HL-60/S4 treated with retinoic acid at 250 ng/mL for 4 days and 3 days (cell line): ENCODE data around the gene TNS3.
"Not testable (repeated sequence)": the region's sequence is repeated elsewhere in the genome, so short reads cannot be mapped to it uniquely, and the experiment has no call there.

Experiments used
- in situ Hi-C: fragments of 300-500 bp; cut with MboI; formaldehyde crosslinking; loops from 2 replicates; pipeline ENCODE4 v1.7.0; 2022; ENCODE audit warnings: low sequenced_read_pairs

Gene TNS3

DNA sequence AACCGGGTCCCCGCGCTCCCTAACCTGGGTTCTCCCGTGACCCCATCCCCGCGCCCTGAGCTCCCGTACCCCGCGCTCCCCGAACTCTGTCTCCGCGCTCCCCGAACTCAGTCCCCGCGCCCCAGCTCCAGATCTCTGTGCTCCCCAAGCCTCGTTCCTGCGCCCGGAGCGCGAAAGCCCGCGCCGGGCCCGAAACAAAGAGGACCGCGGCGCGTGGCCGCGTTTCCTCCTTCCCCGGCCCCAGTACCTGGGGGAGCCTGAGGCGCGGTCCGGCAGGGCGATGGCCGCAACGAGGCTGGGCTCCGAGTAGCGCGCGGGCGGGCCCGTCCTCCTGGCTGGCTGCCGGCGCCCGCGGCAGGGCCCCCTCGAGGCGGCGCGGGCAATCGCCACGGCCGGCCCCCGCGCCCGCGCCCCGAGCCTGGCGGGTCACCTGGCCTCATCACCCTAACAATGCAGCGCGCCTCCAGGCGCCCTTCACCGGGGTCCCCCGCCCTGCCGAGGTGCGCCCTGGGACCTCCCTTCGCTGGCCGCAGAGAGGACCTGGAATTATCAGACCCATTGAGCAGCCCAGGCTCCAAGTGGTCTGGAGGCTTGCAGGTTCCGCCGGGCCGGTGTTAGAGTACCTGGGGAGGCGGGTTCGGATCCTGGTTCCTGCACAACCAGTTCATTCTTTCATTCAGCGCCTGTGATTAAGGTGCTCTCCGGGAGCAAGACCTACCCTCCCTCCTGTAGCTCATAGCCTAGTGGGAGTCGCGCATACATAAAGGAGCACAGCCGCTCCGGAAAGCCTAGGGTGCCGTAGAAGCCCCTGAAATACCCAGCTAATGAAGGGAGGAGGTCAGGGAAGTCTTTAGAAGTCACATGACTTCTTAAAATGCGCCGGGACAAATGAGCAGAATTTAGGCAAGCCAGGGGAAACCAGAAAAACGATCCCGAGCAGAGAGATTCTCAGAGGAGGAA is at the start of gene TNS3:
TSS of gene TNS3 (minus strand) at position 308 of the 960 bp plus-strand sequence. CDS start 142,475 bp downstream, outside the sequence.
- in situ Hi-C loops: no loop called here

DNA sequence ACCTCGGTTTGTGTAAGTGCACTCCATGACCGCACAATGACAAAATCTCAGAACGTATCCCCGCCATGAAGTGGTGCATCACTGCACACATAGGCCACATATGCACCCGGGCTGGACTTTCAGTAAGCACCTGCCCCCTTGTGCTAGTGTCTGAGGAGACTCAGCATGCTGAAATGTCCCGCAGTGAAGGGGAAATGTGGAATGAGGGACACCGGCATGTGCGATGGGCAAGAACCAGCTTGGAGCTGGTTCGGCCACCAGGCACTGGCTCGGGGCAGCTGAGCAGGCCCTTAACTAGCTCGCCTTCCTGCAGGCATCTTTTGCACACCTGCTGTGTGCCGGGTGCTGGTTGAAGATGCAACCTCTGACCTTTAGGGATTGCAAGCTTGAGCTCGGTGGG is 49.8 kb upstream of the TNS3 start:
- in situ Hi-C loops: no loop called here

DNA sequence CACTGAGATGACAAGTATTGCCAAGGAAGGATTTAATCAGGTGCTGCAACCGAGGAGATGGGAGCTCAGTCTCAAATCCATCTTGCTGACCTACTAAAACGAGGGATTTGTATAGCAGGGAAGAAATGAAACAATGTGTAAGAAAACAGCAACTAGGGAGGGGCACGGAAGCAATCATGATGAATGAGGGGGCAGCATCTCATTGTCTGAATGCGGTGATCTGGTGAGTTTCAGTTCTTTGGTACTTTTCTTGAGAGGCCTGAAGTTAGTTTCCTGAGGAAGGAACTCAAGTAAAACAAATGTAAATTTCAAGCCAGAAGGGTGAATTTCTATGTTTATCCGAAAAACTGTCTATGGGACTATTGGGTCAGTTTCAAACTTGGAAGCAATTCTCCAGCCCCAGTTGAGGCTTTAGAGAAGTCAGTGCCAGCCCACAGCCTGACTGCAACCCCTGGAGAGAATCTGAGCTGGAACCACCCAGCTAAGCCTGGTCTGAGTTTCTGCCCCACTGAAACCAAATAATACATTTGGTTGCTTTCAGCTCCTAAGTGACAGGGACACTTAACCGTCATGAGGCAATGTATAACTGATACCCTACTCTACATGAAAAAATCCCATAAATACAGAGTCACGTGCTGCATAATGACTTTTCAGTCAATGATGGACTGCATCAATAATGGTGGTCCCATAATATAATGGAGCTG is 45.8 kb upstream of the TNS3 start:
- in situ Hi-C loops: no loop called here

DNA sequence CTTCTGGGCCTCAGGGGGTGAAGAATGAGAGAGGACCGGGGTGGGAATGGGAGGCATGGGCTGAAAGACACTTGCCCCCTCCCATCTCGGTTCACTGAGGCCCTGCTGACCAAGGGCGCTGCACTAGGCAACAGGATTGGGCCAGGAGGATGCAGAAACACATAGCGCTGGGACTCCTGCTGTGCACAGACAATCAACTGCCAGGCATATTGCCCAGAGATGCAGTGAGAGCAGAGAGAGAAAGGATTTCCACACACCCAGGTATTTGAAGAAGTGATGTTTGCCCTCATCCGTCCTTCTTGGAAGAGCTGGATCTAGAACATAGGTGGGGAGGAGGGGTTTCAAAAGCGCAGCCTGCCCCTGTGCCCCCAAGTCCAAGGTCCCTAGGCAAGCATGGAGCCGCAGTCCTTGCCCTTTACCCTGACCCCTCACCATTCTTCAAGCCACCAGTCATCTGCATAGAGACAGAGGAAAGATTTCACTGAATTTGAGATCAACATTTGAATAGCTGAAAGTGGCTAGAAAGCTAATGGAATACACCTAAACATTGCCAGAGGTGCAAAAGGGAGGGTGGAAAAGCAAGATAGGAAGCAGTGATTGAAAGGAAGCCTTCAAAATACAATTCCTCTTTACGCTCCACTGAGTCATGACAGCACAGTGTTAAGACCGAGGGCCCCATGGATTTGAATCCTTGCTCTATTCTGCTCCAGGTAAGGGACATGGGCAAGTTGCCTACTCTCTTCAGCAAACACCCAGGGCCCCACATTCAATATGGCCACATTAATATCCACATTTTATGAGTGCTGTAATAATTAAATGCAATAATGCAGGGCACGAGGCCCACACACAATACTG is 44.2 kb upstream of the TNS3 start:
- in situ Hi-C loops: no loop called here

DNA sequence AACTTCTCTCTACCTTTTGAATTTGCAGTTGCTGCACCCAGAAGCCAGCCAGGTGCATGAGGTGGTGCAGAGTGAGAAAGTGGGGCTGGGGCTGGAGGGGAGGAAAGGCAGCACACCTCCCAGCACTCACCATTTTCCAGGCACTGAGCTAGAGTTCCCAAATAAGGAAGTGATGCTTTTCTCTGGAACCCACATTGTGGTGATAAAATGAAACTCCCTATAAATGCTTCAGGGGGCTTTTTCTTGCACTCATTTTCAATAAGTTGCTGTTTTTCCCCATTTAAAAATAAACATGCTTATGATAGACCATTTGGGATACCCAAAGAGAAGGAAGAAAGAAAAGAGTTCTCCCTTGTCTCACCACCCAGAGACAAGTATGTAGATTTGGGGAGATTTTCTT is 42.8 kb upstream of the TNS3 start:
- in situ Hi-C loops: no loop called here

DNA sequence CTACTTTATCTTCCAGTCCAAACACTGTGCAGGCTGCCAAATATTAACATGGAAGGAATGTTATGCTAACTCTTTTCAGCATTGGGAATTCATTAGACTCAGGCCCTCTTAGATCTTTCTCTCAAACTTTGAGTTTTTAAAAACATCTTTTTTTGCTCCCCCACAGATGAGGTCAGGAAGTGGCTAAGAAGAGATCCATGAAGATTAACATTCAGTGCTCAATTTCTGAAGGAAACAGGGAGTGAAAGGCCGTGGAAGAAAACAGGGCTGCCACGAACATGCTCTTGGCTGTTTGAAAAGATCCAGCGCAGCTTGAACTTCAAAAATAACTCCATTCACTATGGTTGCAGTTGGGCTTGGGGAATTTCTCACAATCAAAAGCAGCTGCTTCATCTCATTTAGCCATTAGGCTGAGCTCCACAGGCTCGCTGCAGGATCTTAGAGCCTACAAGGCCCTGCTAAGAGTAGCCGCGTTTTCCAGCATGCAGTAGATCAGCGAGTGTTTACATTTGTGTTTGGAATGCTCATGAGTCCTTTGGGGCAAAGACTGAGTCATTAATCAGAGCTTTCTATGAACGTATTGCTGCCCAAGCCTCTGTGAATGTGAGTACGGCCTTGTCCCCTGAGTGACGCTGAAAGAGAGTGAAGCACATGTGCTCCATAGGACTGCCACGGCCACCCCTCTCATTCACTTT is 41.2 kb upstream of the TNS3 start:
- in situ Hi-C loops: no loop called here

DNA sequence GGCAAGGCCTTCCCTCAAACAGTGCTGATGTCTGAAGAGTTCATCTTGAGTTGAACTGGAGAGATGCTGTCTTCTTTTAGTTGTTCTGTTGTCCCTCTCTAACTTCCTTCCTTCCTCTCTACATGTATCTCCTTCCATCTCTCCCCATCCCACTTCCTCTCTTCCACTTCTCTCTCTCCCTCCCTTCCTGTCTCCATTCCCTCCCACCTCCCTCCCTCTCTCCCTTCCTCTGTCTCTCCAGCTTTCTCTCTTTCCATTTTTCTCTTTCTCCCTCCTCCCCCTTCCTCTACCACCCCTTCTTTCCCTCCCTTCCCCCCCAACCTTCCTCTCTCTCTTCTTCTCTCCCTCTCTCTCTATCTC is 40.7 kb upstream of the TNS3 start:
- in situ Hi-C loops: no loop called here

DNA sequence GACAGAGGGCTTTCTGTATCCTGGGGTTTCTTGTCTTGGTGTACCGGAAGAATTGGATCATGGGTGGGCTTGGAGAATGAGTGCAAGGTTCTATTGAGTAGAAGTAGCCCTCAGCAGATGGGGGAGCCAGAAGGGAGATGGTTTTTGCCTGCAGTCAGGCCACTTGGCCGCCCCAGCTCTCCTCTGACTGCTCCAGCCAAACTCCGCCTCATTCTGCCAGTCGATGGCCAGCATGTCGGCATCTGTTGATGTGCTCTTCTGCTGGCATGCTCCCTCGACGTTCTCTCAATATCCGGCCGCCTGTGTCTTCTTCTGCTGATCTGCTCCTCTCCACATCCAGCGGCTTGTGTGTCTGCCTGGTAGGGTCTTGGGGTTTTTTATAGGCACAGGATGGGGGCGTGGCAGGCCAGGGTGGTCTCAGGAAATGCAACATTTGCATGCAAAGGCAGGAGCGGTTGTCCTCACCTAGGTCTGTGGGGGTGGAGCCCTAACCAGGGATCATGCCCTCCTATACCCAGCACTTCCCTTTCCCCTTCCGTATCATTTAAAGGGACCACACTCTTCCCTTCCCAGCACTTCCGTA is 40.2 kb upstream of the TNS3 start:
- in situ Hi-C loops: no loop called here

DNA sequence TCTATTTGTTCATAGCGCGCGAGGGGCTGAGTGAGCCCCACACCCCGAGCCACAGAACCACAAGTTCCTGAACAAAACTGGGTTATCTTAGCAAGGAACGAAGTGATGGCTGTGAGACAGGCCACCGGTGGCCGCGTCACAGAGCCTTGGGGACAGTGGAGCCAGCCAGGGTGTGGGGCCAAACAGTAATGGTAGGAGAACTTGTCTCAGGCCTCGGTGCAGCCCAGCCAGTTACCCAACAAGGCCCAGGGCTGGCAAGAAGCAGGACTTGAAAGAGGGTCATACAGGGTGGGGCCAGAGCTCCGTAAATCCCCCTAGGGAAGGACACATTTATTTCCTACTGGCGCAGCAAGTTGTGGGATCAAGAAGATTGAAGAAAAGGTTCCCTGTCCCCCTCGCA is 39.4 kb upstream of the TNS3 start:
- in situ Hi-C loops: no loop called here

DNA sequence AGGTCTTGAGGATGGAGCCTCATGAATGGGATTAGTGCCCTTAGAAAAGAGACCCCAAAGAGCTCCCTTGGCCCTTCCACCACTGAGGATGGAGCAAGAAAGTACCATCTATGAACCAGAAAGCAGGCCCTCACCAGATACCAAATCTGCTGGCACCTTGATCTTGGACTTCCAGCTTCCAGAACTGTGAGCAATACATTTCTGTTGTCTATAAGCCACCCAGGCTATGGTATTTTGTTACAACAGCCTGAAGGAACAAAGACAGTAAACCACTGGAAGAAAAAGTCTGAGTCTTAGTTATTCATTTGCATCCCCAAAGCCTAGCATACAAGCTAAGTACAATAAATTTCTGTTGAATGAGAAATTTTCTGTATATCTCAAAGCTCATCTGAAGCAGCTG is 37.9 kb upstream of the TNS3 start:
- in situ Hi-C loops: no loop called here

DNA sequence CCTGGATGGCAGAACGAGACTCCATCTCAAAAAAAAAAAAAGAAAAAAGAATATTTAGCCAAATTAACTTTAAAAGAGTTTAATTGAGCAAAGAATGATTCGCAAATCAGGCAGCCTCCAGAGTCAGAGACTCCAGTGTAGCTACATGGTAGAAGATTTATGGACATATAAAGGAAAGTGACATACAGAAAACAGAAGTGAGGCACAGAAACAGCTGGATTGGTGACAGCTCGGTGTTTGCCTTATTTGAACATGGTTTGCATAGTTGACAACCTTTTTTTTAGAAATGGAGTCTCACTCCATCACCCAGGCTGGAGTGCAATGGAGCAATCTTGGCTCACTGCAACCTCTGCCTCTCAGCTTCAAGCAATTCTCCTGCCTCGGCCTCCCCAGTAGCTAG is 35.2 kb upstream of the TNS3 start:
- in situ Hi-C loops: no loop called here

DNA sequence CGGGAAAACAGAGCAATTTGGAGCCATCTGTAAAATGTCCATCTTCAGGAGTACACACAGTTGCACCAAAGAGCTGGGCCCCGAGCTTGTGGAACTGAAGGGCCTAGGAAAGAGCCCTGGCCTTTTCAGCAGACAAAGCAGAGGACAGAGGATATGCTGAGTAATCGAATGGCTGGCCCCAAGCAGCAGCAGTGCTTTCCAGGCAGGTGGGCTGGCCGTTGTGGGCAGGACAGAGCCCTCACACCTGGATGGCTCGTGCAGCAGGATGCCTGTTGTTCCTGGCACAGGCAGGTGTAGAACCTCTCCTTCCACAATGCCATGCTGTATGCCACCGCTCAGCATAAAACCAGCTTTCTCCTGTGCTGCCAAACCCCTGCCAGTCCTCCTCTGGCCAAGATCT is 32.5 kb upstream of the TNS3 start:
- in situ Hi-C loops: no loop called here

DNA sequence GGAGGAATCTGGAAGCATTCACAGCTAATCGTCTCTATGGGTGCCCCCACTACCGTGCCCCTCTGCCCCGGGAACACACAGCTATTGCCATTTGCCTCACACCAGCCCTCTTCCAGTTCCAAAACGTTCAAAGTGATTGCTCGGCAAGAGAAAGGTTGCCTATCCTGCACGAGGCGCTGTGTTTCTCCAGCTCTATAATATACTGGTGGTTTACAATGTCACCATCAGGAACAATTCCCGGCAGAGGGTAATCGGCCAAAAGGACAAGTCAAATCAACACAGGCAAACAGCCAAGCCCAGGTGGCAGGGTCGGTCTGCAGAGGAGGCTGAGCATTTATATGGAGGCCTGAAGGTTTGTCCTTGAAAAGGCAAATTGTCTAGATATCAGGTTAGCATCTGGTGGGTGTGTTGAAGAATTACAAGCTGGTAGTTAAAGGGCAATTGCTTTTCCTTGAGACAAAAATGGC is 29.2 kb upstream of the TNS3 start:
- in situ Hi-C loops: no loop called here

DNA sequence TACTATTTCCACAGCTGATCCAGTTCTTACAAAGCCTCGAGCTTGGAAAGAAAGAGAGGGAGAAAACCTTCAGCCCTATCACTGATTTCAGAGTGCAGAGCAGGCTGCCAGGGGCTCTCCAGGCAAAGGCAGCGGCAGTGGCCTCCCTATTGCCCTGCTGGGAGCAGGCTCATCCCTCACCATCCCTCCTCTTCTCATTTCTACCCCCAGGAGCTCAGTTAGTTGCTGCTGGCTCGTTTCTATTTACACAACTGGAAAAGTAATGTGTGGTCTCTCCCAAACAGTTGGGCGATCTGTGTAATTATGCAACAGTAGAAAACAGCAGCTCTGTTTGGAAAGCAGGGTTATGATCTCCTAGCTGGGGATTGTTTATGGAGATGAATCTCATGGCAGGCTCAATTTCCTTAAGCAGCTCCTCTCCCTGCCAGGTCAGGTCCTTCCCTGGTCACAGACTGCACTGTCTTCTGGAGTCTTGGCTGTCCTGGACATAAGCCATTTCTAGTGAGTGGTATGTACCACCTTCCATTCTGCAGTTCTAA is 28.7 kb upstream of the TNS3 start:
- in situ Hi-C loops: no loop called here

DNA sequence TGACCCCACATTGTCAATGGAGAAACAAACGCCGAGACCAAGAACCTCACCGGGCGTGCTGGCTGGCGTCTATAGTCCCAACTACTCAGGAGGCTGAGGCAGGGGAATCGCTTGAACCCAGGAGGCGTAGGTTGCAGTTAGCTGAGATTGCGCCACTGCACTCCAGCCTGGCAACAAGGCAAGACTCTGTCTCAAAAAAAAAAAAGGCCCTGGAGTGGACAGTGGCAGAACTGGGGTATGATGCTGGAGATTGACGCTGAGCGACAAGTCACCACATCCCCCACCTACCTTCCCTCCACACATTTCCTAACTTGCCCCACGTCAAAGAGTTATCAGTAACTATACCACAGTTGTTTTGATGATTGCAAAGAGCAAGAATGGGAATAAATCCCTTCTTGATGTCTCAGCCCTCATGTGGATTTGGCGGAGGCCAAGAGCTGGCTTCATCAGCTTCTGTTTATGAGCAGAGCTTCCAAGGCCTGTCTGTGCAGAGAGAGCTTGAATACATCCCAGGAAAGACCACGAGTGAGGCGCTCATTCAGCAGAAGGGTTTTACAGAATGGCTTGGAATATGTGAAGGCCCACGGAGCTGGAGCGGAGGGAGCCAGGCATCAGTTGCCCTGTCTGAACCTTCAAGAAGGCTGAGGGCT is 28.0 kb upstream of the TNS3 start:
- in situ Hi-C loops: no loop called here

DNA sequence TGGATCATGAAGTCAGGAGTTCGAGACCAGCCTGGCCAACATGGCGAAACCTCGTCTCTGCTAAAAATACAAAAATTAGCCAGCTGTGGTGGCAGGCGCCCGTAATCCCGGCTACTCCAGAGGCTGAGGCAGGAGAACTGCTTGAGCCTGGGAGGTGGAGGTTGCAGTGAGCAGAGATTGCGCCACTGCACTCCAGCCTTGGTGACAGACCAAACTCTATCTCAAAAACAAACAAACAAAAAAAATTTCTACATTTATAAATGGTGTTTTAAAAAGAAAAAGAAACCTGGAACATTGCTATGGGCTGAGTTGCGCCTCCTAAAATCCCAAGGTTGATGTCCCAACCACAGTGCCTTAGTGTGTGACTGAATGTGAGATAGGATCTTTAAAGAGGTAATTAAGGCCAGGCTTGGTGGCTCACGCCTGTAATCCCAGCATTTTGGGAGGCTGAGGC is 24.7 kb upstream of the TNS3 start:
- in situ Hi-C loops: not testable (repeated sequence)

DNA sequence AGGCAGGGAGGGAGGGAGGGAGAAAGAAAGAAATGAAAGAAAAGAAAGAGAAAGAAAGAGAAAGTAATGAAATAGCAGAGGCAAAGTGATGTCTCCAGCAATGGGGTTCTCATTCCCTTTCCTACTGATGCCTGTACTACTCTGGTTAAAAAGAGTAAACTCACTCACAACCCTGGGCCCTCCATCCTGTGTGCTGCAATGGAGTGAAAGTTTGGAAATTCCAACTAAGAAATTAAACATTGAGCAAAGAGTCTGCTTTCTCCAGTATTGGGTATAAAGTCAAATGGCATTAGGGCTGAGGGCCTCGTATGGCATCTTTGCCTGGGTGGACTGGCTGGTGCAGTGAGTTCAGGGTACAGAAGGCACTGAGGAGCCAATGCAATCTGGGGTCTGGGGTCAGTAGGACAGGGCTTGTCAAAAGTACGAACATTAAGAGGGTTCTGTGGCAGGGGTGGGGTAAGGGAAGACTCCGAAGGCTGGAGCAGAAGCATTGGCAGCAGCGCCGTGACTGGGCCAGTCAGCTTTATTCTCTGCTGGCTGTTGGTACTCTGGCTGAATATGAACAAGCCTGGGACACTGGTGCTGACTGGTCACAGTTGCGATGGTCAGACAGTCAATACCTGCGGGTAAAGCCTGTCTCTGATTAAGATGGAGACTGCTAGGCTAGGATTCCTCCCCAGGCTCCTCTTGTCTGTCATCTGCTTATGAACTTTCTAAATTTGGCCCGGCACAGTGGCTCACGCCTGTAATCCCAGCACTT is 24.1 kb upstream of the TNS3 start:
- in situ Hi-C loops: no loop called here

DNA sequence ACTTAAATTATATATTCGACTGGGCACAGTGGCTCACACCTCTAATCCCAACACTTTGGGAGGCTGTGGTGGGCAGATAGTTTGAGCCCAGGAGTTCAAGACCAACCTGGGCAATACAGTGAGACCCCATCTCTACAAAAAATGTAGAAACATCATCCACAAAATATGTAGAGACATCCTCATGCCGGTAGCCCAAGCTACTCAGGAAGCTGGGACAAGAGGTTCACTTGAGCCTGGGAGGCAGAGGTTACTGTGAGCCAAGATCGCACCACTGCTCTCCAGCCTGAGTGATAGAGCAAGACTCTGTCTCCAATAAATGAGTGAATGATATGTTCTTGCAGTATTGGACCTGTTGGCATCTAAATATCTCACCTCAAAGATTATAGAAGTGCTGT is 22.6 kb upstream of the TNS3 start:
- in situ Hi-C loops: no loop called here
